OCI-LY3 (cell line): Measurements from ENCODE around the gene CTSO.

Experiments used
- H2AFZ ChIP-seq: fragments of 200-600, 300-600 bp; shearing (Covaris generic); 2 replicates; pipeline ENCODE4 v1.6.0; 2014; ENCODE audit warnings: antibody characterized with exemption, low read depth, low read length
- H3K27ac ChIP-seq: fragments of 200-600, 300-600 bp; sonication (generic); 2 replicates; pipeline ENCODE4 v1.5.1; 2014; ENCODE audit warnings: mild to moderate bottlenecking, low read length, moderate library complexity, mixed read lengths
- H3K27me3 ChIP-seq: fragments of 200-600, 300-600 bp; sonication (generic); 2 replicates; pipeline ENCODE4 v1.6.1; 2014; ENCODE audit warnings: low read depth, low read length, mixed read lengths
- H3K36me3 ChIP-seq: fragments of 200-600, 300-600 bp; sonication (generic); replicated peaks from 2 replicates; pipeline ENCODE3; 2014; ENCODE audit warnings: low read depth, low read length, mixed read lengths
- H3K4me1 ChIP-seq: fragments of 300-600, 200-600 bp; sonication (generic); 2 replicates; pipeline ENCODE4 v1.6.1; 2014; ENCODE audit warnings: low read length, mixed read lengths
- H3K4me2 ChIP-seq: fragments of 200-600, 300-600 bp; sonication (generic); 2 replicates; pipeline ENCODE4 v1.6.1; 2014; ENCODE audit warnings: low read length, mixed read lengths
- H3K4me3 ChIP-seq: fragments of 300-600, 200-600 bp; sonication (generic); 2 replicates; pipeline ENCODE4 v1.5.1; 2014; ENCODE audit warnings: antibody characterized with exemption, mild to moderate bottlenecking, low read length, moderate library complexity
- H3K79me2 ChIP-seq: fragments of 300-600, 200-600 bp; shearing (Covaris generic); 2 replicates; pipeline ENCODE4 v1.6.1; 2014; ENCODE audit warnings: mild to moderate bottlenecking, low read length, mixed read lengths
- H3K9ac ChIP-seq: fragments of 300-600, 200-600 bp; shearing (Covaris generic); 2 replicates; pipeline ENCODE4 v1.6.0; 2014; ENCODE audit warnings: mild to moderate bottlenecking, low read length, moderate library complexity
- H3K9me3 ChIP-seq: fragments of 200-600, 300-600 bp; shearing (Covaris generic); 2 replicates; pipeline ENCODE4 v1.6.1; 2014; ENCODE audit warnings: low read length, mixed read lengths; ENCODE audit not compliant: insufficient read depth
- H4K20me1 ChIP-seq: fragments of 200-600, 300-600 bp; sonication (generic); 2 replicates; pipeline ENCODE4 v1.6.1; 2016; ENCODE audit warnings: low read length, mixed read lengths; ENCODE audit not compliant: insufficient read depth
- CTCF ChIP-seq: fragments of 200-600, 300-600 bp; sonication (generic); IDR thresholded peaks from 2 replicates; pipeline ENCODE4 v1.5.1; 2014; ENCODE audit warnings: antibody characterized with exemption, low read length, low read depth
- EZH2phosphoT487 ChIP-seq: fragments of 200-600 bp; shearing (Covaris generic); IDR thresholded peaks from 2 replicates; pipeline ENCODE4 v1.6.1; 2018; ENCODE audit warnings: antibody characterized with exemption, mixed run types, low read depth

The CTSO gene

GRCh38 chr4:155885666-155886065, 68.0 kb downstream of the CTSO start:
- H3K4me3 ChIP-seq: no peak overlapping the region

GRCh38 chr4:155883895-155884294, 69.8 kb downstream of the CTSO start:
- Histone ChIP-seq H3K9me3 (no peaks in the 10 kb centered on the region), H3K4me1 (peaks cover 16% of the 10 kb centered on the region), H3K4me2 (no peak overlapping the region), H3K4me3 (no peak overlapping the region), H4K20me1 (no peaks in the 10 kb centered on the region), H2AFZ (no peak overlapping the region), H3K79me2 (no peaks in the 10 kb centered on the region), H3K27me3 (no peaks in the 10 kb centered on the region), H3K36me3 (no peaks in the 10 kb centered on the region), H3K27ac (no peak overlapping the region), H3K9ac (no peak overlapping the region)
- TF ChIP-seq CTCF (no peak), EZH2phosphoT487 (no peak)

More at GRCh38 chr4:155885666-155886065, 68.0 kb downstream of the CTSO start:
- TF ChIP-seq CTCF (no peak), EZH2phosphoT487 (no peak)
- H3K9me3 ChIP-seq: no peaks in the 10 kb centered on the region
- H3K27me3 ChIP-seq: no peaks in the 10 kb centered on the region
- no peaks in the 10 kb centered on the region for H3K36me3 ChIP-seq
- no peaks in the 10 kb centered on the region for H3K79me2 ChIP-seq
- peaks cover 29% of the 10 kb centered on the region for H3K4me1 ChIP-seq
- H3K4me2 ChIP-seq: no peak overlapping the region
- no peak overlapping the region for H3K9ac ChIP-seq
- no peak overlapping the region for H2AFZ ChIP-seq
- no peak overlapping the region for H3K27ac ChIP-seq
- no peaks in the 10 kb centered on the region for H4K20me1 ChIP-seq

GRCh38 chr4:155881555-155881954, 72.1 kb downstream of the CTSO start:
- Histone ChIP-seq H3K79me2 (no peaks in the 10 kb centered on the region), H3K36me3 (no peaks in the 10 kb centered on the region), H3K4me3 (no peak overlapping the region), H3K9ac (no peak overlapping the region), H3K4me2 (no peak overlapping the region), H3K4me1 (peaks cover 23% of the 10 kb centered on the region), H3K27ac (no peak overlapping the region), H3K9me3 (no peaks in the 10 kb centered on the region), H2AFZ (no peak overlapping the region), H4K20me1 (no peaks in the 10 kb centered on the region), H3K27me3 (no peaks in the 10 kb centered on the region)
- TF ChIP-seq CTCF (no peak), EZH2phosphoT487 (no peak)

- no peaks in the 10 kb centered on the region for H3K36me3 ChIP-seq
- H3K4me2 ChIP-seq: no peak overlapping the region
- no peaks in the 10 kb centered on the region for H3K9me3 ChIP-seq
- no peaks in the 10 kb centered on the region for H3K27me3 ChIP-seq
- no peak for TF ChIP-seq CTCF
- no peak for TF ChIP-seq EZH2phosphoT487
- H2AFZ ChIP-seq: no peak overlapping the region
- H3K4me1 ChIP-seq: peaks cover 23% of the 10 kb centered on the region
- H3K79me2 ChIP-seq: no peaks in the 10 kb centered on the region
- no peak overlapping the region for H3K9ac ChIP-seq
- no peak overlapping the region for H3K4me3 ChIP-seq
- H3K27ac ChIP-seq: no peak overlapping the region
- H4K20me1 ChIP-seq: no peaks in the 10 kb centered on the region
Observed at GRCh38 chr4:155879767-155880166, 73.9 kb downstream of the CTSO start.
